Activated CD4-positive, alpha-beta T cell treated with anti-CD3 and anti-CD28 coated beads, Interleukin-2, Interleukin-4, amounts not matched to agents 100 ng/mL and 50 ng/mL, durations not matched to agents 16 hours and 8 hours (primary cell): ENCODE results near the gene ZFPL1.
A peak's percentile ranks its signal among the peaks of the same experiment; 100 is the strongest.

Experiments
- DNase-seq: peaks from one replicate; pipeline ENCODE4 v3.0.0-alpha.2; 2020; ENCODE audit warnings: low spot score

Gene ZFPL1

DNA sequence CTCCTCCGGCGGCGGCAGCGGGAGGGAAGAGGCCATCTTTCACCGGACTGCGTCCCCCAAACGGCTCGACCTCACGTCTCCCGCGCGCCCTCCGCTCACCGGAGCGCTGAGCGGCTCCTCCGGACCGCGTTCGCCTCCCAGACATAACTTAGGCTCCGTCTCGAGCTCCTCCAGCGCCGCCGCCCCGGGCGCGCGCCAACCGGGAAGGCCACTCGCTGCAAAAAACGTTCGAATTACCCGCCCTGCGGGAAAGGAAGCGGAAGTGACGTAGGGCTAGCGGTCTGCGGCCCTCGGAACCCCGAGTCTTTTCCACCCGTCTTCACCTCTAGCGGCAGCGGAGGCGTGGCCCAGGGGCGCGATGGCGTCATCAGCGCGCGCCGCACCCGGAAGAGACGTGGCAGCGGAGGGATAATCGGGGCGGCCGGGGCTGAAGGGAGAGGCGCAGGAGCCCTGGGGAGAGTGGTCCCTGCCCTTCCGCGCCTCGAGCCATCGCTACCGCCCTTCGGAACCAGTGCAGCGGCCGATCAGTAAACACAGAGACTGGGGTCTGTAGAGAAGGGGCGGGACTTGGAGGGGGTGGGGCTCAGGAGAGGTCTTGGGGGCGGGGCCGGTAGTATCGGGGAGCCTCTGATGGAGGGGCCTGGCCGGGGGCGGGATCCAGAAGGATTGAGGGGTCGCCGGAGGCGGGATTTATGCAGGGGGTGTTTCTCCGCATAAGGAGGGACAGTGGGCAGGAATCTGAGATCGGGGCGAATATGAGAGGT lies at the start of gene ZFPL1, which contains the start of gene CDCA5:
Gene ZFPL1 (plus strand): TSS at position 389 of the 764 bp plus-strand sequence. CDS start 477 bp downstream, outside the sequence.
Gene CDCA5 (minus strand): TSS at position 207 of the 764 bp plus-strand sequence. CDS start 62 bp downstream, at position 145.
- peak; percentile 96 for DNase-seq

DNA sequence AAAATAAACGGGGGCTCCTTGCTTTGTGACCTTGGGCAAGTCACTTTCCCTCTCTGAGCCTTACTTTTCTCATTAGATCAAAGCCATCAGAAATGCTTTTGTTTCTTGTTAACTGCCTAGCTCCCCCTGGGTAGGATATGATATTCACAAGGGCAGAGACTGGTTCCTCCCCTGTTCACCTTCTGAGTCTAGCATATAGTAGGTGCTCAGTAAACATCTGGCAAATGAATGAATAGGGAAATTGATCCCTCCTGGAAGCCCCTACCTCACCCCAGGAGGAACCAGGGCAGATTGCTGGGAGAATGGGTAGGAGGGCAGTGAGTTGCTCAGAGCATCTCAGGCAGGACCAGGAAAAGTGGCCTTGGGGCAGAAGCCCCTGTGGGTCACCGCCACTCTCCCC lies 49.6 kb upstream of the ZFPL1 start:
- no peak for DNase-seq

DNA sequence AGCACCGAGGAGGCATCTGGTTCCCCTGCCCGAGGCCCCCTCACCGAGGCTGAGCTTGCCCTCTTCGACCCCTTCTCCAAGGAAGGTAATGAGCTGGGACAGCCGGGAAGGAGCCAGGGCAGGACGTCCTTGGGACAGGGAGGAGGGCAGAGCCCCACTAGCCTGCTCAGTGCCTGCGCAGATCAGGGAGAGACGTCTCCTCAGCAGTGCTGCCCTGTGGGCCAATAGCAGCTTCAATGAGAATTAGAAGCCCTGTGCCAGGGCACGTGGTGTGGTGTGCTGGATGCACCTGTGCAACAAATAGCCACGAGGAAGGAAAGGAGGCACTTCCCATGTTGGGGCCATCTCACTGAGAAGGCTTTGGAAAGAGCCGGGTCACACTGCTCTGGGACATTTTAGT lies 48.4 kb upstream of the ZFPL1 start:
- no peak for DNase-seq

DNA sequence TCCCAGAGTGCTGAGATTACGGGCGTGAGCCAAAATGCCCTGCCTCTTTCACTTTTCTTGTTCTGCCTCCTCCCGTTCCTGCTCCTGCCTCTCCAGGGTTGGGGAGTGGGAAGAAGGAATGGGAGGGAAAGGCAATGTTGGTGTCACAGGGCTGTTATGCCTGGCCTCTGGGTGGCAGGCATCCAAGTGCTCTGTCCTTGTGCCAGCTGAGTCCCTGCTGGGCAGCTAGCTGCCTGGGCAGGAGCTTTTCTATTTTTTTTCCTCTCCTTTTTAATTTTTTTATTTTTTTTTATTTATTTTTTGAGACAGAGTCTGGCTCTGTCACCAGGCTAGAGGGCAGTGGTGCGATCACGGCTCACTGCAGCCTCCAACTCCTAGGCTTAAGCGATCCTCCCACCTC lies 47.1 kb upstream of the ZFPL1 start:
- DNase-seq, result no peak

DNA sequence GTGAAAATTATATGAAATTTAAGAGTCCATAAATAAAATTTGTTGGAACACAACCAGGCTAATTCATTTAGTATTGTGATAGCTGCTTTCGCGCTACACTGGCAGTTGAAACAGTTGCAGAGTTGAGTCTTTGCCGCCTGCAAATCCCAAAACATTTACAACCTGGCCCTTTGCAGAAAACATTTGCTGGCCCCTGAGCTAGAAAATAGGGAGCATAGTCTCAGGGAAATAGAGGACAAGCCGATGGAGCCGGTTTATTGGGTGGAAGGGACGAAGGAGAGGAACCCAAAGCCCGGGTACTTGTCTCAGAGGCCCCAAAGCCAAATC lies 43.5 kb upstream of the ZFPL1 start:
- no peak for DNase-seq

DNA sequence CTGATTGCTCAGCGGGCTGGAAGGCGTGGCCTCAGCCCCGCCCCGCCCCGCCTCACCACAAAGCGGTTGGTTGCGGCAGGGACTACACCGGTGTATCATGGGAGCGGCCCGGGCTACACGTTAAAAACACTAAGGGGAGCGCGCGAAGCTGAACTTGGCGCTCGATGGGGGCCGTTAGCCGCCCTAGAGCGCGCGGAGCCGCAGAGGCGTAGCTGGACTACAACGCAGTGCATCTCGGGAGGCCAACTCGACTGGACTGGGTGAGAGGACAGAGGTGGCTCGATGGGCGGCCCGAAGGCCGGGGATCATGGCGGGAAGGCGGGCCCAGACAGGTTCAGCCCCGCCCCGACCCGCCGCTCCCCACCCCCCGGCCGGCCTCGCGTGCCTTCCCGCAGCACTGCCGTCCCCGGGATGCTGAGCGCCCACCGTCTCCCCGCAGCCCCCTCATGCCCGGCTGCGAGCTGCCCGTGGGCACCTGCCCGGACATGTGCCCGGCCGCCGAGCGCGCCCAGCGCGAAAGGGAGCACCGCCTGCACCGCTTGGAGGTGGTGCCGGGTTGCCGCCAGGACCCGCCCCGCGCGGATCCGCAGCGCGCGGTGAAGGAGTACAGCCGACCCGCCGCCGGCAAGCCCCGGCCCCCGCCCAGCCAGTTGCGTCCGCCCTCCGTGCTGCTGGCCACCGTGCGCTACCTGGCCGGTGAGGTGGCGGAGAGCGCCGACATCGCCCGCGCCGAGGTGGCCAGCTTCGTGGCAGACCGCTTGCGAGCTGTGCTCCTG lies 43.0 kb upstream of the ZFPL1 start, which contains the start of gene SAC3D1:
Gene SAC3D1 (plus strand): TSS at position 364 of the 776 bp plus-strand sequence. CDS start 83 bp downstream, at position 447.
- DNase-seq, result peak; percentile 95

- no peak for DNase-seq
Measured at GRCh38 chr11:65042891-65043290, 41.1 kb upstream of the ZFPL1 start.

GRCh38 chr11:65043881-65044501 lies 40.0 kb upstream of the ZFPL1 start:
- DNase-seq, result no peak

- no peak for DNase-seq
Measured at GRCh38 chr11:65045061-65045460, 39.0 kb upstream of the ZFPL1 start.

DNA sequence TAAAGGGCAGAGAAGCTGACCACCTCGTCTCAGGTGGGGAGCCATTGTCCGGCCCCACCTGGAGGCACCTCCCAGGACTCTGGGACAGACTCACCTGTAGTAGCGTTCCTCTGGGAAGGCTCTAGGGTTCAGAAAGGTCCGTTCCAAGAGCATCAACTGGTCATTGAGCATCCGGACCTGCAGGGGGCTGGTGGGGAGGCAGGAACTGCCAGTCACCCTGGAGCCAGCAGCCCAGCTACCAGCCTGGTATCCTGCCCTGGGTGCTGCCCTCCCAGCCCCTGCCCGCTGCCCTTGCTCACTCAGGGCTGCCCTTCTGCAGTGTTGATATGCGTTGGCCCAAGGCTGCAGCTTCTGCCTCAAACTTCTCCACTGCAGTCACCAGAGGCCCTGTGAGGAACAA lies 38.3 kb upstream of the ZFPL1 start:
- DNase-seq, result no peak

DNA sequence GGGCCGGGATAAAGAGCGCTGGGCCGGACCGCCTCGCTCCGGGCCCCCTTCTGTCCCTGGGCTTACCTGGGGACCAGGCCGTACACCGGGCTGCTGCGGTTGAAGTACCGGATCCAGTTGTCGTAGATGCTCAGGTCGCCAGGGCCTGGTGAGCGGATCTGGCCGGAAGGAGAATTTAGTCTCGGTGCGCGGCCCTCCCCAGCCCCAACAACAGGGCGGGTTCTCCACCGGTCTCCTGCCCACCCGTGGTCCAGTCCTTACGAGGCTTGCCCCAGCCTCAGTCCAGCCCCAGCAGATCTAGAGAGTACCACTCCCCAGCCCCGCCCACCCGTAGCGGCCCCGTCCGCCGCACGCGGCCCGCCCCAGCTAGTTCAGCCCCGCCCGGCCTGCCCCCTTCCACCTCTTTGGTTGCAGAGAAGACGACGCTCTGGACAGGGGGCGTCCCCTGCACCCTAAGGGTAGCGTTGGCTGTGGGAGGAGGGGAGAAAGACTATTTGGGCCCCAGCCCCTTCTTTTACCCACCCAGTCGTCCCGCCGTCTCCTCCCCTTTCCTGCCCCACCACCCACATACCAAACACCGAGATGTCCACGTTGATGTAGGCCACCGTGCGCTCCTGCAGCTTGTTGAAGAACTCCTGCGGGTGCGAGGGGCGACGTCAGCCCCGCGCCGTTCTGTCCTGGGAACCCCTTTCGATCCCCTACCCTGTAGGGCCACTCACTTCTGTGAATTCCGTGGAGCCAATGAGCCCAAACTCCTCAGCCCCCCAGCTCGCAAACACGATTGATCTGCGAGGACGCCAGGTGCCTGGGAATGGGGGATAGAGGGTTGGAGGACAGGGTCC lies 36.2 kb upstream of the ZFPL1 start:
- DNase-seq, result no peak

DNA sequence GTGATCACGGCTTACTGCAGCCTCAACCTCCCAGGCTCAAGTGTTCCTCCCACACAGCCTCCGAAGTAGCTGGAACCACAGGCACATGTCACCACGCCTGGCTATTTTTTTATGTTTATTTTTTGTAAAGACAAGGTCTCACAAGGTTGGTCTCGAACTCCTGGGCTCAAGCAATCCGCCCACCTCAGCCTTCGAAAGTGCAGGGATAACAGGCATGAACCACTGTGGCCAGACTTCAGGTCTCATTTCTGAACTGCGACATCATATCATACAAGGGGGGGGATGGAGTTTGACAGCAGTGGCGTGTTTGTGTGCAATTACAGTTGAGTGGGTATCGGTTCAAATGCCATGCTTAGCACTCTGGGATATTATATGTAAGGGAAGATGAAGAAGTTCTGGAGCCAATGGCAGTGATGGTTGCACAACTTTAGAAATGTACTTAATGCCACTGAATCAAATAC lies 32.6 kb upstream of the ZFPL1 start:
- no peak for DNase-seq

DNA sequence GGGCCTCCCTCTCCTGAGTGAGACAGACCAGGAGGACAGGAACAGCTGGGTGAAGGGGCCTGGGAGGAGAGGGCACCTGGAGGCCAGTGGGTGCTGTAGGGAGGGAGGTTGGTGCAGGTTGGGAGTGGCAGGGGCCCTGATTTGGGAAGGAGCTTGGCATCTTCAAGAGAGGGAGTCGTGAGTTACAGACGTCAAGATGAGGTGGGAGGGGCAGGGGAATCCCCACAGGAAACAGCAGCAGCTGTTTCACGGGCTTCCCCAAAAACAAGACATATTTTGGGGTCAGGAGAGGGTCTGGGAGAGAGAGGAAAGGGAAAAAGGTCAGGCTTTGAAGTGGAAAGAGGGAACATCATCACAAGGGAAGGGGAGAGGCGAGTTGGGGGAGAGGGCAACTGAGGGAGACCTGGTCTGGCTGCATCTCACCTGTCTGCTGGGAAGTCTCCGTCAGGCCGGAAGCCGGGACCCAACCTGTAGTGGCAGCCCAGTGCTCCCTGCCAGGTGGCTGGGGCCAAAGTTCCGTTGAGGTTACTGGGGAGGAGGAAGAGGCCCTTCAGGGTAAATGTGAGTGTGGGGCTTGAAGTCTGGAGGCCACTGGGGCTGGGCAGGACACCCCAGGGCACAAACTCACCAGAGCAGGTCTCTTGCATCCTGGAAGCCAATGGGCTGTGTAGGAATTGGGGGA lies 30.1 kb upstream of the ZFPL1 start:
- DNase-seq, result no peak

DNA sequence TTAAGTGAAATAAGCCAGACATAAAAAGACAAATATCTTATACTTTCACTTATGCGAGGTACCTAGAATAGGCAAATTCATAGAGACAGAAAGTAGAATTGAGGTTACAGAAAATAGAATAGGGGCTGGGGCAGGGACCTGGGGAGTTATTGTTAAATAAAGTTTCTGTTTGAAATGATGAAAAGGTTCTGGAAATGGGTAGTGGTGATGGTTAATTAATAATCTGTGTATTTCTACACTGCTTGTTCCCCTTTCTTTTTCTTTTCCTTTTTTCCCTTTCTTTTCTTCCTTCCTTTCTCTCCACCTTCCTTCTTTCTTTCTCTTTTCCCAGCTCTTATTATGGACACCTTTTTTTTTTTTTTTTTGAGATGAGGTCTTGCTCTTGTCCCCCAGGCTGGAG lies 28.5 kb upstream of the ZFPL1 start:
- no peak for DNase-seq

DNA sequence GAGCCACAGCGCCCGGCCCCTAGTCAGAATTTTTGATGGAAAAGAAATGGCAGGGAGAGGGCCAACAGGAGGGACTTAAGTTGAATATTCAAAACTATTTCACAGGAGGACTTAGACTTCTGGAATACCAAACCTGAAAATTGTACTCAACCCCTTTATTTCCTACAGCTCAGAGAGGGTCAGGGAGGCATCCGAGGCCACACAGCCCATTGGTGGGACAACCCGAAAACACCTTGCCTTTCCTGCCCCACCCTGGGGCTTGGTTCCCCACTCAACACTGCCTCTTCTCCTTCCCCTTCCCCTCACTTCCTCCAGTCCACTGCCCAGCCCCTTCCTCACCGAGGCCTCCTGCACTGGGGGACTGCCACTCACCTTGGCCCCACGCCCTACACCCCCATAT lies 27.0 kb upstream of the ZFPL1 start:
- no peak for DNase-seq

GRCh38 chr11:65057526-65057925 lies 26.5 kb upstream of the ZFPL1 start:
- no peak for DNase-seq

GRCh38 chr11:65058012-65058411 lies 26.0 kb upstream of the ZFPL1 start:
- no peak for DNase-seq

GRCh38 chr11:65058419-65059054 lies 25.5 kb upstream of the ZFPL1 start, which contains the start of gene NAALADL1:
Gene NAALADL1, minus strand, starts transcription at chr11:65058553. Its CDS starts 32 bp downstream, at chr11:65058521.
- no peak for DNase-seq

- DNase-seq, result no peak
Measured at GRCh38 chr11:65059523-65059922, 24.5 kb upstream of the ZFPL1 start.

DNA sequence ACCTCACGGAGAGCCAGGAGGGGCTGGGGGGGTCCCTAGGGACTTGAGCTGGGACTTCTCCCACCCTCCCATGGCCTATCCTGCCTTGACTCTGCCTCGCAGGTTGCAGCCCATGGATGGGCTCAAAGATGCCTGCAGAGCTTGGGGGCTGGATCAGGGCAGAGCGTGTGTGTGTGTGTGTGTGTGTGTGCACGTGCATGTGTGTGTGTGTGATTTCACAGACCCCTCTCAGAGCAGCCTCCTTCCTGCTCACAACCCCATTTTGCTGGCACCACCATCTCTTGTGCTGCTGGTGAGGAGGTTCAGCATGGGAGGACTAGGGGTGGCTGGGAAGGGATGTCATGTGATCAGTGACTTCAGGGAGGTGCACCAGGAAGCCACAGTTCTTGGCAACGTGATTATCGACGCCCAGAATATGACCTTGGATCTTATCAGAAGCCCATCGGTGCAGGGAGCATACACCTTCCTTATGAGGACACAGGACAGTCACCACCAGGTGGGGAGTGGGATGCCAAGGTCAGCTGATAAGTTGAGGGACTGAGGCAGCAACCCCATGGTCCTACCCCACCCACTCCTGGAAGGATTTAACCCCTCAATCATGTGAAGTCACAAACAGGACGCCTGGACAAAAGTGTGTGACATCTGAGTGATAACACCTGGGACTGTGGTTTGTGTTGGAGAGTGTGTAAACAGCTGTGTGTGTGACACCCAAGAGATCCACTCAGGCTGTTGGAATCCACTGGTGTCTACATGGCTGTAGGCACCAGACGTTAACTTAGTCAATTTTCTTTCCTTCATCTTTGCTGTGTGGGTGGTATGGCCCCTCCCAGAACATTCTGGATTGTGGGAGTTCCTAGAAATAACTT lies 23.8 kb upstream of the ZFPL1 start:
- no peak for DNase-seq
